Activated T-helper 17 cell treated with anti-CD3 and anti-CD28 coated beads, Interleukin-2, amount 50 U/mL, for 72 hours (primary cell): ENCODE data around the gene APPL1. TPM values are rescaled to one million over a fixed set of nuclear protein-coding genes. Genes with fewer than 3 reads are reported as not detected.
A peak's percentile ranks its signal among the peaks of the same experiment; 100 is the strongest.

Experiments
- ATAC-seq: fragments of 150-1000 bp; cut with Tn5 transposase; replicated peaks from 2 replicates; pipeline ENCODE4 v1.10.0; 2021; ENCODE audit warnings: mild to moderate bottlenecking, moderate library complexity
- H3K27ac Mint-ChIP-seq: one replicate; pipeline ENCODE4 v1.8.0; 2022; ENCODE audit warnings: mixed read lengths
- H3K27me3 Mint-ChIP-seq: one replicate; pipeline ENCODE4 v1.8.0; 2022; ENCODE audit warnings: mixed read lengths
- H3K36me3 Mint-ChIP-seq: one replicate; pipeline ENCODE4 v1.8.0; 2022; ENCODE audit warnings: low read depth, mild to moderate bottlenecking, mixed read lengths
- H3K4me1 Mint-ChIP-seq: one replicate; pipeline ENCODE4 v1.8.0; 2022; ENCODE audit warnings: mixed read lengths
- H3K4me3 Mint-ChIP-seq: one replicate; pipeline ENCODE4 v1.8.0; 2022; ENCODE audit warnings: mild to moderate bottlenecking, mixed read lengths
- H3K9me3 Mint-ChIP-seq: one replicate; pipeline ENCODE4 v1.8.0; 2022; ENCODE audit warnings: mixed read lengths
- total RNA-seq, 2 donors: library from RNA; stranded (reverse); gene quantifications; one replicate each; pipeline ENCODE4 v1.2.3, GENCODE V29; 2022

APPL1 gene
- total RNA-seq, 2 donors from 2014 or later, result 35.5 to 38.0 TPM

GRCh38 chr3:57234613-57235575, 7.4 kb downstream of the APPL1 start:
- peaks cover 44% of the 10 kb centered on the region for H3K36me3 Mint-ChIP-seq
- H3K9me3 Mint-ChIP-seq, result no peaks in the 10 kb centered on the region
- H3K27me3 Mint-ChIP-seq, result no peaks in the 10 kb centered on the region
- H3K4me1 Mint-ChIP-seq, result no peaks in the 10 kb centered on the region
- H3K27ac Mint-ChIP-seq, result no peak overlapping the region
- no peak overlapping the region for H3K4me3 Mint-ChIP-seq
- no peak for ATAC-seq

- no peak overlapping the region for H3K27ac Mint-ChIP-seq
- no peaks in the 10 kb centered on the region for H3K27me3 Mint-ChIP-seq
Observed at GRCh38 chr3:57244946-57245345, 17.4 kb downstream of the APPL1 start.

GRCh38 chr3:57252404-57252803, 24.9 kb downstream of the APPL1 start:
- H3K27ac Mint-ChIP-seq, result no peak overlapping the region
- no peak for ATAC-seq
- H3K27me3 Mint-ChIP-seq, result no peaks in the 10 kb centered on the region

More at GRCh38 chr3:57244946-57245345, 17.4 kb downstream of the APPL1 start:
- Mint-ChIP-seq H3K9me3 (no peaks in the 10 kb centered on the region), H3K36me3 (peaks cover 98% of the 10 kb centered on the region), H3K4me1 (no peaks in the 10 kb centered on the region), H3K4me3 (no peak overlapping the region)
- ATAC-seq, result no peak

GRCh38 chr3:57256844-57257243, 29.3 kb downstream of the APPL1 start:
- H3K4me1 Mint-ChIP-seq, result peaks cover 5% of the 10 kb centered on the region
- peaks cover 84% of the 10 kb centered on the region for H3K36me3 Mint-ChIP-seq
- no peak overlapping the region for H3K4me3 Mint-ChIP-seq
- H3K27ac Mint-ChIP-seq, result no peak overlapping the region
- H3K27me3 Mint-ChIP-seq, result no peaks in the 10 kb centered on the region
- no peaks in the 10 kb centered on the region for H3K9me3 Mint-ChIP-seq
- no peak for ATAC-seq

More at GRCh38 chr3:57252404-57252803, 24.9 kb downstream of the APPL1 start:
- Mint-ChIP-seq H3K4me3 (no peak overlapping the region), H3K9me3 (no peaks in the 10 kb centered on the region), H3K36me3 (peaks cover 71% of the 10 kb centered on the region), H3K4me1 (peaks cover 5% of the 10 kb centered on the region)

GRCh38 chr3:57257678-57258077, 30.1 kb downstream of the APPL1 start:
- Mint-ChIP-seq H3K27ac (no peak overlapping the region), H3K4me1 (peaks cover 5% of the 10 kb centered on the region), H3K27me3 (no peaks in the 10 kb centered on the region), H3K36me3 (peaks cover 84% of the 10 kb centered on the region), H3K9me3 (no peaks in the 10 kb centered on the region), H3K4me3 (no peak overlapping the region)
- no peak for ATAC-seq

- Mint-ChIP-seq H3K27ac (no peak overlapping the region), H3K4me1 (peaks cover 5% of the 10 kb centered on the region), H3K4me3 (no peak overlapping the region), H3K9me3 (peaks cover 5% of the 10 kb centered on the region), H3K36me3 (peaks cover 95% of the 10 kb centered on the region), H3K27me3 (no peaks in the 10 kb centered on the region)
- no peak for ATAC-seq
Observed at GRCh38 chr3:57261119-57261518, 33.6 kb downstream of the APPL1 start.

- H3K27ac Mint-ChIP-seq, result no peak overlapping the region
- H3K36me3 Mint-ChIP-seq, result peaks cover 100% of the 10 kb centered on the region
- peaks cover 5% of the 10 kb centered on the region for H3K4me1 Mint-ChIP-seq
- H3K27me3 Mint-ChIP-seq, result no peaks in the 10 kb centered on the region
- H3K4me3 Mint-ChIP-seq, result no peak overlapping the region
- peaks cover 5% of the 10 kb centered on the region for H3K9me3 Mint-ChIP-seq
- ATAC-seq, result no peak
Observed at GRCh38 chr3:57261929-57262328, 34.4 kb downstream of the APPL1 start.

- H3K36me3 Mint-ChIP-seq, result peaks cover 98% of the 10 kb centered on the region
- no peak overlapping the region for H3K27ac Mint-ChIP-seq
- peaks cover 5% of the 10 kb centered on the region for H3K4me1 Mint-ChIP-seq
- ATAC-seq, result no peak
- H3K27me3 Mint-ChIP-seq, result no peaks in the 10 kb centered on the region
- H3K9me3 Mint-ChIP-seq, result peaks cover 3% of the 10 kb centered on the region
- H3K4me3 Mint-ChIP-seq, result no peak overlapping the region
Observed at GRCh38 chr3:57268416-57268815, 40.9 kb downstream of the APPL1 start.

- ATAC-seq, result no peak
- Mint-ChIP-seq H3K4me3 (no peak overlapping the region), H3K36me3 (peaks cover 44% of the 10 kb centered on the region), H3K27me3 (no peaks in the 10 kb centered on the region), H3K27ac (no peak overlapping the region), H3K4me1 (no peaks in the 10 kb centered on the region), H3K9me3 (no peaks in the 10 kb centered on the region)
Observed at GRCh38 chr3:57274845-57275244, 47.3 kb downstream of the APPL1 start.

- Mint-ChIP-seq H3K27me3 (no peaks in the 10 kb centered on the region), H3K36me3 (peaks cover 39% of the 10 kb centered on the region), H3K9me3 (no peaks in the 10 kb centered on the region), H3K4me1 (no peaks in the 10 kb centered on the region), H3K27ac (no peak overlapping the region), H3K4me3 (no peak overlapping the region)
- ATAC-seq, result no peak
Observed at GRCh38 chr3:57275393-57275792, 47.9 kb downstream of the APPL1 start.

GRCh38 chr3:57278237-57278636, 50.7 kb downstream of the APPL1 start:
- peaks cover 12% of the 10 kb centered on the region for H3K36me3 Mint-ChIP-seq
- H3K4me3 Mint-ChIP-seq, result no peak overlapping the region
- no peaks in the 10 kb centered on the region for H3K27me3 Mint-ChIP-seq
- no peaks in the 10 kb centered on the region for H3K9me3 Mint-ChIP-seq
- H3K27ac Mint-ChIP-seq, result no peak overlapping the region
- no peaks in the 10 kb centered on the region for H3K4me1 Mint-ChIP-seq
- ATAC-seq, result no peak

GRCh38 chr3:57279685-57280084, 52.2 kb downstream of the APPL1 start:
- peaks cover under 1% of the 10 kb centered on the region for H3K36me3 Mint-ChIP-seq
- H3K27me3 Mint-ChIP-seq, result no peaks in the 10 kb centered on the region
- no peak overlapping the region for H3K27ac Mint-ChIP-seq
- no peak for ATAC-seq
- no peak overlapping the region for H3K4me3 Mint-ChIP-seq
- no peaks in the 10 kb centered on the region for H3K9me3 Mint-ChIP-seq
- H3K4me1 Mint-ChIP-seq, result no peaks in the 10 kb centered on the region

- no peak overlapping the region for H3K27ac Mint-ChIP-seq
- no peaks in the 10 kb centered on the region for H3K4me1 Mint-ChIP-seq
- no peaks in the 10 kb centered on the region for H3K27me3 Mint-ChIP-seq
- no peaks in the 10 kb centered on the region for H3K36me3 Mint-ChIP-seq
- no peak overlapping the region for H3K4me3 Mint-ChIP-seq
- no peaks in the 10 kb centered on the region for H3K9me3 Mint-ChIP-seq
- peak; percentile 62 for ATAC-seq
Observed at GRCh38 chr3:57281715-57282114, 54.2 kb downstream of the APPL1 start.

- Mint-ChIP-seq H3K27me3 (no peaks in the 10 kb centered on the region), H3K9me3 (no peaks in the 10 kb centered on the region), H3K4me1 (no peaks in the 10 kb centered on the region), H3K27ac (no peak overlapping the region), H3K36me3 (no peaks in the 10 kb centered on the region), H3K4me3 (no peak overlapping the region)
- no peak for ATAC-seq
Observed at GRCh38 chr3:57283334-57283733, 55.8 kb downstream of the APPL1 start.

GRCh38 chr3:57287205-57287604, 59.7 kb downstream of the APPL1 start:
- H3K27ac Mint-ChIP-seq, result no peak overlapping the region
- H3K36me3 Mint-ChIP-seq, result no peaks in the 10 kb centered on the region
- no peaks in the 10 kb centered on the region for H3K9me3 Mint-ChIP-seq
- H3K4me1 Mint-ChIP-seq, result no peaks in the 10 kb centered on the region
- H3K27me3 Mint-ChIP-seq, result peaks cover 7% of the 10 kb centered on the region
- no peak for ATAC-seq
- H3K4me3 Mint-ChIP-seq, result no peak overlapping the region
